ENCODE results near the gene KASH5. TPM values are rescaled to one million over a fixed set of nuclear protein-coding genes. Genes with fewer than 3 reads are reported as not detected.

Gene KASH5
- total and polyA plus RNA-seq, 2 of the 4 experiments (the other 2 are of a cell fraction), result not detected

DNA sequence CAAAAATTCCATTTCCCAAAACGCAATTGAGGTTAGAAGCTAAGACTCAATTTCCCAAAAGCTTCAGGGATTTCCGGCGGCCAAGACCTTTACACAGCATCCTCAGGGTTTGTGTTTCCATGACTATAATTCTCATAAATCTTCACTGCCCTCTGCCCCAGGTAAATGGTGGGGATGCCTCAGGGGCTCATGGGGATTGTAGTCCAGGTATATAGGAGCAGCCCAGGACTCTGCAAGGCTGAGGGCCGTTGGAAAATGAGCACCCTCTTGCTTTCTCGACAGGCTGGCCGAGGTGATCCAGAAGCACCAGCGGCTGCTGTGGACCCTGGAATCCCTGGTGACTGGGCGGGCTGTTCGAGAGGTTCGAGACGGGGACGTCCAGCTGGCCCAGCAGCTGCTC lies 71.3 kb downstream of the KASH5 start:
- no peaks in the 10 kb centered on the region for H3K4me1 ChIP-seq (ENCODE audit: control insufficient read depth, insufficient read depth, low read length)
- H4K20me1 ChIP-seq (ENCODE audit: insufficient read depth, low read length), result no peaks in the 10 kb centered on the region
- no peak overlapping the region for H3K18ac ChIP-seq (ENCODE audit: low read depth, low read length)
- DNase-seq (no peak), ATAC-seq (ENCODE audit: low read depth) (no peak)
- H4K5ac ChIP-seq (ENCODE audit: low read depth, low read length), result no peak overlapping the region
- H2AK9ac ChIP-seq (replicated peaks; ENCODE audit: low read depth, low read length, poor library complexity), result peak overlapping the region; percentile 24
- no peak overlapping the region for H2BK120ac ChIP-seq (ENCODE audit: low read depth, low read length)
- no peak overlapping the region for H4K91ac ChIP-seq (ENCODE audit: insufficient read depth, low read depth, low read length)
- H3K4me3 ChIP-seq (ENCODE audit: insufficient read depth, low read depth, low read length), result no peak overlapping the region
- CTCF ChIA-PET, result no interaction called here
- H3K9me1 ChIP-seq (ENCODE audit: insufficient read depth, low read length), result no peaks in the 10 kb centered on the region
- peaks cover 2 to 14% of the 10 kb centered on the region in 2 experiments; a peak in 3 of 4 replicates for H3K79me1 ChIP-seq (ENCODE audit: low read depth in 1 of 2, low read length in 2 of 2)
- no TSS peak for BruUV-seq (replicated peaks)
- in situ Hi-C loops (cut with MboI; ENCODE audit: low sequenced_read_pairs), result no loop called here
- H3K36me3 ChIP-seq (ENCODE audit: control insufficient read depth, insufficient read depth, low read length), result peaks cover 6% of the 10 kb centered on the region
- intact Hi-C loops (cut with micrococcal nuclease), result no loop called here
- no peak overlapping the region for H3K23ac ChIP-seq (ENCODE audit: low read depth, low read length)
- no peak overlapping the region for H2AK5ac ChIP-seq (ENCODE audit: low read depth, low read length)
- no peak overlapping the region for H3K4ac ChIP-seq (ENCODE audit: low read depth, low read length)
- WGBS, 2 experiments (ENCODE audit: extremely low coverage in 2 of 2, insufficient read length in 1 of 2), result 89% methylated on average over 9 of the region's 12 CpGs; no CpG with 5 or more reads in 1 of the 2 experiments
- POLR2A ChIA-PET (ENCODE audit: unreplicated experiment), result no interaction called here
- dilution Hi-C loops (cut with HindIII; ENCODE audit: low sequenced_read_pairs, unreplicated experiment), result no loop called here
- no peak overlapping the region for H3K27ac ChIP-seq (ENCODE audit: insufficient read depth, low read length)
- no peaks in the 10 kb centered on the region for H3K9me3 ChIP-seq (ENCODE audit: control insufficient read depth, insufficient read depth, low read length)
- no peak overlapping the region for H2BK20ac ChIP-seq (ENCODE audit: low read depth, low read length)
- H3K4me2 ChIP-seq (ENCODE audit: low read depth, low read length), result no peak overlapping the region
- H4K8ac ChIP-seq (ENCODE audit: low read depth in 2 of 2, low read length in 2 of 2), result no peak overlapping the region
- H3K27me3 ChIP-seq (ENCODE audit: control insufficient read depth, insufficient read depth, low read length), result no peaks in the 10 kb centered on the region
- H2AFZ ChIP-seq (replicated peaks; ENCODE audit: low read length, poor library complexity), result no peak overlapping the region
- no peak overlapping the region for H3K9ac ChIP-seq (ENCODE audit: low read depth, low read length)
- no peak overlapping the region for H2BK15ac ChIP-seq (ENCODE audit: low read depth, low read length)
- no peak overlapping the region for H2BK5ac ChIP-seq (ENCODE audit: low read depth, low read length, poor library complexity, severe bottlenecking)
- no peak for TF ChIP-seq RFX5 (IDR thresholded peaks at IDR 0.05; ENCODE audit: low read depth, low read length)
- TF ChIP-seq CEBPB (IDR thresholded peaks at IDR 0.05; ENCODE audit: low read depth, low read length), result no peak
- no peak for TF ChIP-seq FOS (IDR thresholded peaks at IDR 0.05; ENCODE audit: low read depth, low read length)
- no peak for TF ChIP-seq RAD21 (IDR thresholded peaks at IDR 0.05; ENCODE audit: low read length)
- TF ChIP-seq NFE2L2 (IDR thresholded peaks at IDR 0.05; ENCODE audit: low read depth, low read length), result no peak
- no peak for TF ChIP-seq SMC3 (IDR thresholded peaks at IDR 0.05; ENCODE audit: low read depth, low read length)
- TF ChIP-seq, protein P1, sequence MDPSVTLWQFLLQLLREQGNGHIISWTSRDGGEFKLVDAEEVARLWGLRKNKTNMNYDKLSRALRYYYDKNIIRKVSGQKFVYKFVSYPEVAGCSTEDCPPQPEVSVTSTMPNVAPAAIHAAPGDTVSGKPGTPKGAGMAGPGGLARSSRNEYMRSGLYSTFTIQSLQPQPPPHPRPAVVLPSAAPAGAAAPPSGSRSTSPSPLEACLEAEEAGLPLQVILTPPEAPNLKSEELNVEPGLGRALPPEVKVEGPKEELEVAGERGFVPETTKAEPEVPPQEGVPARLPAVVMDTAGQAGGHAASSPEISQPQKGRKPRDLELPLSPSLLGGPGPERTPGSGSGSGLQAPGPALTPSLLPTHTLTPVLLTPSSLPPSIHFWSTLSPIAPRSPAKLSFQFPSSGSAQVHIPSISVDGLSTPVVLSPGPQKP (IDR thresholded peaks at IDR 0.05; ENCODE audit: borderline replicate concordance, low read depth, low read length), result no peak
- TF ChIP-seq, protein P2, sequence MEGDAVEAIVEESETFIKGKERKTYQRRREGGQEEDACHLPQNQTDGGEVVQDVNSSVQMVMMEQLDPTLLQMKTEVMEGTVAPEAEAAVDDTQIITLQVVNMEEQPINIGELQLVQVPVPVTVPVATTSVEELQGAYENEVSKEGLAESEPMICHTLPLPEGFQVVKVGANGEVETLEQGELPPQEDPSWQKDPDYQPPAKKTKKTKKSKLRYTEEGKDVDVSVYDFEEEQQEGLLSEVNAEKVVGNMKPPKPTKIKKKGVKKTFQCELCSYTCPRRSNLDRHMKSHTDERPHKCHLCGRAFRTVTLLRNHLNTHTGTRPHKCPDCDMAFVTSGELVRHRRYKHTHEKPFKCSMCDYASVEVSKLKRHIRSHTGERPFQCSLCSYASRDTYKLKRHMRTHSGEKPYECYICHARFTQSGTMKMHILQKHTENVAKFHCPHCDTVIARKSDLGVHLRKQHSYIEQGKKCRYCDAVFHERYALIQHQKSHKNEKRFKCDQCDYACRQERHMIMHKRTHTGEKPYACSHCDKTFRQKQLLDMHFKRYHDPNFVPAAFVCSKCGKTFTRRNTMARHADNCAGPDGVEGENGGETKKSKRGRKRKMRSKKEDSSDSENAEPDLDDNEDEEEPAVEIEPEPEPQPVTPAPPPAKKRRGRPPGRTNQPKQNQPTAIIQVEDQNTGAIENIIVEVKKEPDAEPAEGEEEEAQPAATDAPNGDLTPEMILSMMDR (conservative IDR thresholded peaks at IDR 0.05; ENCODE audit: low read depth, low read length), result no peak
- TF ChIP-seq MAZ (IDR thresholded peaks at IDR 0.05; ENCODE audit: borderline replicate concordance, low read depth, low read length), result no peak
- no peak for TF ChIP-seq CHD1 (IDR thresholded peaks at IDR 0.05; ENCODE audit: low read depth, low read length)
- TF ChIP-seq BHLHE40 (IDR thresholded peaks at IDR 0.05; ENCODE audit: low read depth, low read length), result no peak
- no peak for TF ChIP-seq MAFK (IDR thresholded peaks at IDR 0.05; ENCODE audit: low read depth, low read length)
- TF ChIP-seq MXI1 (IDR thresholded peaks at IDR 0.05; ENCODE audit: borderline replicate concordance, low read depth, low read length), result no peak
- no peak for TF ChIP-seq POLR2A (IDR thresholded peaks at IDR 0.05; ENCODE audit: low read depth, low read length)
- no peak for TF ChIP-seq RCOR1 (IDR thresholded peaks at IDR 0.05; ENCODE audit: insufficient replicate concordance, low read length)
- TF ChIP-seq, protein P3, sequence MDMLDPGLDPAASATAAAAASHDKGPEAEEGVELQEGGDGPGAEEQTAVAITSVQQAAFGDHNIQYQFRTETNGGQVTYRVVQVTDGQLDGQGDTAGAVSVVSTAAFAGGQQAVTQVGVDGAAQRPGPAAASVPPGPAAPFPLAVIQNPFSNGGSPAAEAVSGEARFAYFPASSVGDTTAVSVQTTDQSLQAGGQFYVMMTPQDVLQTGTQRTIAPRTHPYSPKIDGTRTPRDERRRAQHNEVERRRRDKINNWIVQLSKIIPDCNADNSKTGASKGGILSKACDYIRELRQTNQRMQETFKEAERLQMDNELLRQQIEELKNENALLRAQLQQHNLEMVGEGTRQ (IDR thresholded peaks at IDR 0.05; ENCODE audit: low read depth, low read length), result no peak
- no peak overlapping the region for H3K56ac ChIP-seq (ENCODE audit: extremely low read depth, insufficient read depth, low read length)
- no peak overlapping the region for H3K14ac ChIP-seq (replicated peaks; ENCODE audit: low read depth, low read length)

Measured in IMR-90 (cell line).